H1 (cell line): ENCODE measurements around the gene RRP1. TPM values are rescaled to one million over a fixed set of nuclear protein-coding genes. Genes with fewer than 3 reads are reported as not detected.

Experiments used
- ATF2 ChIP-seq: IDR thresholded peaks from 2 replicates; pipeline ENCODE4 v1.6.1; 2012; ENCODE audit warnings: low read length, inconsistent platforms
- CBX5 ChIP-seq: fragments of 300-800, 300-1000 bp; sonication (generic); IDR thresholded peaks from 2 replicates; pipeline ENCODE4 v1.7.1; 2016; ENCODE audit warnings: antibody characterized with exemption, low read length, low read depth
- CHD7 ChIP-seq: fragments of 300-600 bp; sonication (generic); IDR thresholded peaks from 2 replicates; pipeline ENCODE4 v1.7.1; 2012; ENCODE audit warnings: low read length, moderate library complexity, mild to moderate bottlenecking, inconsistent platforms; ENCODE audit not compliant: insufficient replicate concordance
- JUND ChIP-seq: IDR thresholded peaks from 2 replicates; pipeline ENCODE4 v1.6.1; 2011; ENCODE audit warnings: mild to moderate bottlenecking, improper control_type of control experiment, low read length
- SIX5 ChIP-seq: IDR thresholded peaks from 2 replicates; pipeline ENCODE4 v1.6.1; 2011; ENCODE audit warnings: mild to moderate bottlenecking, low read depth, low read length
- polyA plus RNA-seq, 7 experiments: library from polyadenylated mRNA; depleted of rRNA in 3 of 7; stranded (reverse) in 5 of 7; unstranded in 2 of 7; fragments of >200 nt in 5 of 7; fragments of 200-250 nt in 2 of 7; gene quantifications; 1 replicate in 5 of 7; 2 replicates in 1 of 7; 4 replicates in 1 of 7; pipeline versions ENCODE4 v1.2.1 to v1.2.3, GENCODE V29; 2011 to 2013; ENCODE audit warnings: missing spikeins in 2 of 7, mixed read lengths in 2 of 7
- total RNA-seq: library from RNA; stranded (reverse); fragmentation: NEBNext Ultra II Directional; extraction: Animal tissue kit (Norgen Biotek cat#: 25700); gene quantifications from 2 replicates; pipeline ENCODE4 v1.2.1, GENCODE V29; 2021

RRP1 gene
- total and polyA plus RNA-seq, 2 of the 8 experiments (the other 6 are each of a cell fraction or from before 2014, with no cell fraction given), result 11.6 to 55.2 TPM

GRCh38 chr21:43781846-43782245, 7.5 kb upstream of the RRP1 start (continued):
- no peak for TF ChIP-seq CHD7
- no peak for TF ChIP-seq JUND
- no peak for TF ChIP-seq ATF2
- no peak for TF ChIP-seq CBX5
- no peak for TF ChIP-seq SIX5
